ENCODE results near the gene OGDH.
"Not testable (repeated sequence)": the region's sequence is repeated elsewhere in the genome, so short reads cannot be mapped to it uniquely, and the experiment has no call there.

GRCh38 chr7:44703391-44703790 lies 97.0 kb downstream of the OGDH start:
- TF ChIP-seq HDAC2 (IDR thresholded peaks at IDR 0.05); FOS (IDR thresholded peaks at IDR 0.05; ENCODE audit: borderline replicate concordance, extremely low read depth, insufficient read length); MYC (IDR thresholded peaks at IDR 0.05; ENCODE audit: insufficient read depth, insufficient read length, insufficient replicate concordance, low read length, severe bottlenecking); EP300 (IDR thresholded peaks at IDR 0.05; ENCODE audit: borderline replicate concordance in 1 of 2, control insufficient read depth in 1 of 2, low read depth in 2 of 2, low read length in 2 of 2); SUZ12 (IDR thresholded peaks at IDR 0.05; ENCODE audit: unreplicated experiment); TAF1 (IDR thresholded peaks at IDR 0.05; ENCODE audit: borderline replicate concordance, low read depth, low read length): not testable (repeated sequence)
